Fibroblast of pulmonary artery (primary cell): ENCODE measurements around the gene TBC1D20.
A peak's percentile ranks its signal among the peaks of the same experiment; 100 is the strongest.

Experiments used
- DNase-seq: peaks from one replicate; pipeline ENCODE4 v3.0.0-alpha.2; 2010; ENCODE audit warnings: low read depth
- H3K4me3 ChIP-seq: replicated peaks from 2 replicates; pipeline ENCODE4 v1.5.1; 2011; ENCODE audit warnings: low read depth, mild to moderate bottlenecking, control low read depth, low read length, moderate library complexity
- TF ChIP-seq, protein P1 (sequence below): IDR thresholded peaks from 2 replicates; pipeline ENCODE4 v1.5.1; 2011; ENCODE audit warnings: mild to moderate bottlenecking, control low read depth, low read length, inconsistent platforms; ENCODE audit errors: missing control alignments

The TBC1D20 gene

DNA sequence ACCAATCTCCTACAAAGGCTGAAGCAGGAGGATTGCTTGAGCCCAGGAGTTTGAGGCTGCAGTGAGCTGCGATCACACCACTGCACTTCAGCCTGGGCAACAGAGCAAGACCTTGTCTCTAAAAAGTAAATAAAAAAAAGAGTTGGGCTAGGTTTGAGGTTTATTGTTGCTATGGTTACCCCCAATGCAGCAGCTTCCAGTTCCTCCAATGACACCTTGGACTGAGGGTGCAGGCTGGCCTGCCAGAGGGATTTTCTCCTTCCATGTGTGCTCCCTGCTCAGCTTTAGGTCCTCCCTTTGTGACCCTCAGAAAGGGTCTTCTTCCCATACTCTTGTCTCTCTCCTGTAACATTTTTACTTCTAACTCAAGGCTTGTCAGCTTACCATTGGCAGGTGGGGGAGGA is 10.6 kb upstream of the TBC1D20 start:
- TF ChIP-seq, protein P1, sequence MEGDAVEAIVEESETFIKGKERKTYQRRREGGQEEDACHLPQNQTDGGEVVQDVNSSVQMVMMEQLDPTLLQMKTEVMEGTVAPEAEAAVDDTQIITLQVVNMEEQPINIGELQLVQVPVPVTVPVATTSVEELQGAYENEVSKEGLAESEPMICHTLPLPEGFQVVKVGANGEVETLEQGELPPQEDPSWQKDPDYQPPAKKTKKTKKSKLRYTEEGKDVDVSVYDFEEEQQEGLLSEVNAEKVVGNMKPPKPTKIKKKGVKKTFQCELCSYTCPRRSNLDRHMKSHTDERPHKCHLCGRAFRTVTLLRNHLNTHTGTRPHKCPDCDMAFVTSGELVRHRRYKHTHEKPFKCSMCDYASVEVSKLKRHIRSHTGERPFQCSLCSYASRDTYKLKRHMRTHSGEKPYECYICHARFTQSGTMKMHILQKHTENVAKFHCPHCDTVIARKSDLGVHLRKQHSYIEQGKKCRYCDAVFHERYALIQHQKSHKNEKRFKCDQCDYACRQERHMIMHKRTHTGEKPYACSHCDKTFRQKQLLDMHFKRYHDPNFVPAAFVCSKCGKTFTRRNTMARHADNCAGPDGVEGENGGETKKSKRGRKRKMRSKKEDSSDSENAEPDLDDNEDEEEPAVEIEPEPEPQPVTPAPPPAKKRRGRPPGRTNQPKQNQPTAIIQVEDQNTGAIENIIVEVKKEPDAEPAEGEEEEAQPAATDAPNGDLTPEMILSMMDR, result no peak
- no peak for DNase-seq
- no peak overlapping the region for H3K4me3 ChIP-seq

DNA sequence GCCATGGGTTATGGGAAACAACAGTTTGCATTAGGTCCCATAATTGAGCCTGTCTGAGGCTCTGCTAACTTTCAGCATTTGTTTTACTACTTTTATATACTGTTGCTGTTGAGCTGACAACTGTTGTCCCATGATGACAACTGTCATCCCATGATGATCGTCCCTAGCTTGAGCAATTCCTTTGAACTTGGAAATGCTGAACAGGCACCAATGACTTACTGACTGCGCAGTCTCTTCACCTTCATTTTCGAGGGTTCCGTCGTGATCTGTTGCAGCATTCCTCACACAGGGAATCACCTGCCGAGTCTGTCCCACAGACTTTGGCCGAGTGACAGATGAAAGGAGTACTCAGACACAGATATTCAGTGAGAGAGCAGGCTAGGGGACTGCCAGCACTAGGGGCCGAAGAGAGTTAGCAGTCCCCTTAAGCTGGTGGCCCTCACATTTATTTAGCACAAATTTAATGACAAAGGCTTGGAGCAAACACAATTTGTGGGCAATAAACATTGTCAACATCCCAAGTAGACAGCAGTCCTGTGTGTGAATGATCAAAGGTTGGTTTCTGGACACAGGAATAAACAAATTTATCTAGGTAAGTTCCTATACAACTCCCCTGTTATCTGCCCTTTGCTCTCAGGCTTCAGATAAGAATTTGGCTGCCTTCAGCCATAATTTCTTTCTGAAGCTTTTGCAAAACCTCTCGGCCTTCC is 10.0 kb upstream of the TBC1D20 start:
- TF ChIP-seq, protein P1, result no peak
- no peak overlapping the region for H3K4me3 ChIP-seq
- DNase-seq, result no peak

DNA sequence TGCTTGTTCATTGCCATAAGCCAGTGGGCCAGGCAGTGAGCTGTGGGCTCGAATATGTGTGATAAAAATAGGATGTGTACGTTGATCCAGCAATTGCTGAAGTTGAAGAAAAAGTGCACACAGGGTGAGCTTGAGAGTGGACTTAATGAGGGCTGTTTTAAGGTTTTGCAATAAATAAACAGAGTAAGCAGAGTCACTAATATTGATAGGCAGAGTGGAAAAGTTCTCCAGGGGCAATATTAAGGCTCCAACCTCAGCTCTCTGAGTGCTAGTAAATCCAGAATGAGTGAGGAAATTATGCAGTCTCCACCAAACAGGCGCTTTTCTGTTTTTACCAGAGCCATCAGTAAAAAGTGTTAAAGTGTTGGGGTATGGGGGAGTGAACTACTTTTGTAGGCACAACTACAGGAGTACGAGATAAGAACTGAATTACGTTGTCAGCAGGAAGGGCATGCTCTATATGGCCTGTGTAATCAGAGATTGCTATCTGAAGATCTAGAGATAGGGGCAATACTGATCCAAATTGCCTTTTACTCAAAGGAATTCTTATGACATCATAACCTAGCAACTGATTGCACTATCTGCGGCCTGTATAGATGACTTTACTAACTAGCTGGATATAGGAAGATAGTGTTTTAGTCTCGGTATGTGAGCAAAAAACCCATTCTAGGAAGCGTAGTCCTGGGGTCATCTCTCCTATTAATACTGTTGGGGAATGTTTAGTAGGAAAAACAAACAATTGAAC is 7.6 kb upstream of the TBC1D20 start:
- no peak overlapping the region for H3K4me3 ChIP-seq
- TF ChIP-seq, protein P1, result no peak
- no peak for DNase-seq

DNA sequence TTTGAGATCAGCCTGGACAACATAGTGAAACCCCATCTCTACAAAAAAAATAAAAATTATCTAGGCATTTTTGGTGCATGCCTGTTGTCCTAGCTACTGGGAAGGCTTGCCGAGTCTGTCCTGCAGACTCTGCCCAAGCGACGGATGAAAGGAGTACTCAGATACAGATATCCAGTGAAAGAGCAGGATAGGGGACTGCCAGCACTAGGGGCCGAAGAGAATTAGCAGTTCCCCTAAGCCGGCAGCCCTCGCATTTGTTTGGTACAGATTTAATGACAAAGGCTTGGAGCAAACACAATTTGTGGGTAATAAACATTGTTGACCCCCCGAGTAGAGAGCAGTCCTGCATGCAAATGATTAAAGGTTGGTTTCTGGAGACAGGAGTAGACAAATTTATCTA is 5.4 kb upstream of the TBC1D20 start:
- DNase-seq, result no peak
- TF ChIP-seq, protein P1, result no peak
- no peak overlapping the region for H3K4me3 ChIP-seq

DNA sequence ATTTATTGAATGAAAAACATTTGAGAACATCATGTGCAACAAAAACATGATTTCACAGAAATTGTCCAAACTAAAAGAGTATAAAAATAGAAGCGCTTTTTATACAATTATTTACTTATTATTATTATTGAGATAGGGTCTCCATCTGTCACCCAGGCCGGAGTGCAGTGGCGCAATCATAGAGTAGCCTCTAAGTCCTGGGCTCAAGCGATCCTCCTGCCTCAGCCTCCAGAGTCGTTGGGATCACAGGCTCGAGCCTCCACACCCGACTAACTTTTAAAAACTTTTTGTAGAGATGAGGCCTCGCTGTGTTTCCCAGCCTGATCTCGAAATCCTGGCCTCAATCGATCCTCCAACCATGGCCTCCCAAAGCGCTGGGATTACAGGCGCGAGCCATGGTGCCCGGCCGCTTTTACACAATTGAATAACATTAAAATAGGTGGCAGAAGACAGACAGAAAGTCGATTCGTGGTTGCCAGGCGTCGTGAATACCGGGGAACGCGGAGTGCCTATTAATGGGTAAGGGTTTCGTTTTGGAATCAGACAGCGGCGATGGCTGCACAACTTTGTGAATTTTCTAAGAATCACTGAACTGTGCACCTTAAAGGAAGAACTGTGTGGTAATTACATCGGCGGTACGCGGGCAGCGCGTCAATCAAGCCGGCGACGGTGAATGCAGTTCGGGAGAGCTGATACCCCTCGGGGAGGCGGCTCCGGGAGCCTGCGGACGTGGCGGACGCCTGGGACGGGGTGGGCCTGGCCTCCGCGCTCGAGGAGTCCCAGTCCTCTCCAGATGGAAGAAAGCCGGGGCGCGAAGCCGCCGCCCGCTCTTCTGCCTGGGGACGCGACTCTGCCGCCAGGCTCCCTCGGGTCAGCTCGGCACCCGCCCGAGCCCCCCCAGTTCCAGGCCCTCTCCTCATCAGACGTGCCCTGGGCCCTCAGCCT is 807 bp downstream of the TBC1D20 start:
- TF ChIP-seq, protein P1, result no peak
- peak overlapping the region; percentile 84 for H3K4me3 ChIP-seq

DNA sequence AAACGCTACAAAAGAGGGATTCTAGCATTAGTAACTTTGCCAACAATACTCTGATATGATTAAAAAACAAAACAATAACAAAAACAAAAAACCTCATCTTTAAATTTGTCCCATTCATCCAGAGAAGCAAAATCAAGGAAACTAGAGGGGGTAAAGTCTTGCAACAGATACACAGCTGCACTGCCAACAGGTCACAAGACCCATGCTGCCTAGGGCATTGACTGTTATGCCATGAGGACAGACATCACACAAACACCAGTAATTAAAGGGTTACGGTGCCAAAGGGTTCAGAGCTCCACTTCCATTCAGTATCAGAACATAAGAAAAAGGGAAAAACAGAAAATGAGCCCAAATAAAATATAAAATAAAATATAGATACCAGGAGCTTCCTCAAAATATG is 1.6 kb downstream of the TBC1D20 start:
- peak; percentile 38 for DNase-seq
- TF ChIP-seq, protein P1, result no peak
- peak overlapping the region; percentile 84 for H3K4me3 ChIP-seq

More for the DNA sequence above, 807 bp downstream of the TBC1D20 start:
- DNase-seq, result peak; percentile 52
